HepG2 (cell line): ENCODE results near the gene MAGI1. TPM values are rescaled to one million over a fixed set of nuclear protein-coding genes. Genes with fewer than 3 reads are reported as not detected.

ENCODE experiments used
- ATAC-seq: fragments of 200-7000 bp; cut with Tn5 transposase; 3 replicates; pipeline ENCODE4 v1.9.1; 2020; ENCODE audit warnings: mild to moderate bottlenecking, moderate library complexity
- BruUV-seq: library from RNA; stranded (reverse); fragments of 400-500 nt; replicated peaks from 2 replicates; lab custom pipeline; 2021; lab: Mats Ljungman, UMichigan
- CTCF ChIA-PET: fragments of 300-600 bp; formaldehyde crosslinking; extraction: SDS; loops from one replicate; lab custom pipeline; 2021; ENCODE audit warnings: low total read pairs, inconsistent platforms, low intra/inter-chr PET ratio; lab: Yijun Ruan, JAX
- POLR2A ChIA-PET: fragments of 350-600 bp; sonication (Branson Sonifier 250); formaldehyde crosslinking; loops from one replicate; lab custom pipeline; 2020; ENCODE audit warnings: antibody characterized with exemption, inconsistent platforms; lab: Yijun Ruan, JAX
- DNase-seq: peaks from one replicate; pipeline ENCODE4 v3.0.0-alpha.2; 2015; ENCODE audit warnings: low spot score
- FAIRE-seq: peaks from 3 replicates; lab custom pipeline; 2011; peaks lifted over from hg19 to GRCh38; lab: Jason Lieb, UNC
- H2AFZ ChIP-seq: one replicate; pipeline ENCODE4 v1.6.1; 2011; ENCODE audit warnings: low read length, inconsistent platforms
- H3K27ac ChIP-seq: fragments of 300-600 bp; 3 replicates; pipeline ENCODE4 v1.8.0; 2011; ENCODE audit warnings: mixed run types, mild to moderate bottlenecking, mixed read lengths, low read length, inconsistent platforms; ENCODE audit not compliant: insufficient read depth; ENCODE audit errors: extremely low read length
- H3K27me3 ChIP-seq, 2 experiments: fragments of 200-600 bp in 1 of 2; 2 replicates in 1 of 2; 3 replicates in 1 of 2; pipeline versions ENCODE4 v1.6.0 to v1.8.0; 2011; ENCODE audit warnings: low read length in 2 of 2, mild to moderate bottlenecking in 2 of 2, moderate library complexity in 2 of 2, inconsistent platforms in 1 of 2; ENCODE audit not compliant: insufficient read depth in 2 of 2, control insufficient read depth in 1 of 2
- H3K36me3 ChIP-seq, 2 experiments: fragments of 200-600 bp in 1 of 2; replicated peaks in 1 of 2; 2 replicates in 1 of 2; 3 replicates in 1 of 2; pipeline versions ENCODE4 v1.5.1 to v1.8.0; 2011; ENCODE audit warnings: low read length in 2 of 2, inconsistent platforms in 1 of 2; ENCODE audit not compliant: insufficient read depth in 2 of 2, control insufficient read depth in 1 of 2
- H3K4me1 ChIP-seq: 2 replicates; pipeline ENCODE4 v1.5.1; 2012; ENCODE audit warnings: low read length, inconsistent platforms; ENCODE audit not compliant: insufficient read depth
- H3K4me2 ChIP-seq: 2 replicates; pipeline ENCODE4 v1.6.0; 2011; ENCODE audit warnings: low read depth, low read length, inconsistent platforms
- H3K4me3 ChIP-seq, 3 experiments: fragments of 200-600 bp in 1 of 3; sonication (generic), shearing (Covaris generic) in 1 of 3; replicated peaks in 1 of 3; 2 replicates each; pipeline ENCODE4 v1.5.1; 2011 to 2016; ENCODE audit warnings: low read length in 3 of 3, inconsistent platforms in 2 of 3, low read depth in 2 of 3, mild to moderate bottlenecking in 2 of 3, control low read depth in 1 of 3, mixed read lengths in 1 of 3; ENCODE audit not compliant: insufficient read depth in 1 of 3
- H3K79me2 ChIP-seq: one replicate; pipeline ENCODE4 v1.6.1; 2011; ENCODE audit warnings: low read length, inconsistent platforms; ENCODE audit not compliant: insufficient read depth
- H3K9ac ChIP-seq: 2 replicates; pipeline ENCODE4 v1.6.0; 2011; ENCODE audit warnings: mild to moderate bottlenecking, low read depth, low read length, inconsistent platforms; ENCODE audit not compliant: insufficient read depth
- H3K9me3 ChIP-seq: 2 replicates; pipeline ENCODE4 v1.5.1; 2012; ENCODE audit warnings: mild to moderate bottlenecking, low read length
- H4K20me1 ChIP-seq: 2 replicates; pipeline ENCODE4 v1.6.0; 2011; ENCODE audit warnings: inconsistent platforms, mild to moderate bottlenecking, low read length, moderate library complexity; ENCODE audit not compliant: insufficient read depth
- AHR ChIP-seq: IDR thresholded peaks from 2 replicates; pipeline ENCODE4 v1.6.1; 2018; ENCODE audit warnings: missing genetic modification reagents, missing compliant biosample characterization
- ARNT ChIP-seq: fragments of 450-650 bp; IDR thresholded peaks from 2 replicates; pipeline ENCODE4 v1.6.1; 2017
- CERS6 ChIP-seq: sonication (generic); formaldehyde crosslinking; IDR thresholded peaks from 2 replicates; pipeline ENCODE4 v1.5.0; 2020; ENCODE audit warnings: missing genetic modification reagents
- CREM ChIP-seq, 2 experiments: sonication (generic) in 1 of 2; formaldehyde crosslinking in 1 of 2; IDR thresholded peaks; 2 replicates each; pipeline versions ENCODE4 v1.4.0 to v1.6.1; 2016 to 2020; ENCODE audit warnings: antibody characterized with exemption in 1 of 2, mild to moderate bottlenecking in 1 of 2, missing genetic modification reagents in 1 of 2
- HHEX ChIP-seq: IDR thresholded peaks from 2 replicates; pipeline ENCODE4 v1.6.1; 2016; ENCODE audit warnings: control low read depth
- HMGXB4 ChIP-seq, 2 experiments: sonication (generic) in 1 of 2; formaldehyde crosslinking in 1 of 2; IDR thresholded peaks; 2 replicates each; pipeline versions ENCODE4 v1.4.0 to v1.6.1; 2018 to 2020; ENCODE audit warnings: missing genetic modification reagents in 2 of 2, borderline replicate concordance in 1 of 2, low read depth in 1 of 2, mild to moderate bottlenecking in 1 of 2, missing biosample characterization in 1 of 2
- PHF8 ChIP-seq: sonication (generic); formaldehyde crosslinking; IDR thresholded peaks from 2 replicates; pipeline ENCODE4 v1.5.0; 2020; ENCODE audit warnings: missing genetic modification reagents
- PRMT3 ChIP-seq: sonication (generic); formaldehyde crosslinking; IDR thresholded peaks from 2 replicates; pipeline ENCODE4 v1.8.1; 2022; ENCODE audit warnings: low read depth, mild to moderate bottlenecking, moderate library complexity, missing genetic modification reagents, borderline replicate concordance
- REL ChIP-seq: sonication (generic); formaldehyde crosslinking; conservative IDR thresholded peaks from 2 replicates; pipeline ENCODE4 v1.8.0; 2022; ENCODE audit warnings: mild to moderate bottlenecking, missing genetic modification reagents, moderate library complexity
- SCMH1 ChIP-seq: sonication (generic); formaldehyde crosslinking; IDR thresholded peaks from 2 replicates; pipeline ENCODE4 v1.9.0; 2021; ENCODE audit warnings: missing genetic modification reagents, mild to moderate bottlenecking, borderline replicate concordance
- SETDB1 ChIP-seq: sonication (generic); formaldehyde crosslinking; IDR thresholded peaks from 2 replicates; pipeline ENCODE4 v1.5.1; 2020; ENCODE audit warnings: missing genetic modification reagents, mild to moderate bottlenecking, borderline replicate concordance
- ZBTB25 ChIP-seq: IDR thresholded peaks from 2 replicates; pipeline ENCODE4 v1.6.1; 2018; ENCODE audit warnings: missing genetic modification reagents
- ZMYM3 ChIP-seq: sonication (generic); formaldehyde crosslinking; IDR thresholded peaks from 2 replicates; pipeline ENCODE4 v1.5.1; 2020; ENCODE audit warnings: mild to moderate bottlenecking, missing genetic modification reagents
- ZNF414 ChIP-seq: sonication (generic); formaldehyde crosslinking; IDR thresholded peaks from 2 replicates; pipeline ENCODE4 v1.5.0; 2020; ENCODE audit warnings: missing genetic modification reagents
- ZNF530 ChIP-seq: sonication (generic); formaldehyde crosslinking; IDR thresholded peaks from 2 replicates; pipeline ENCODE4 v1.5.0; 2020; ENCODE audit warnings: low read depth, mild to moderate bottlenecking, missing genetic modification reagents
- WGBS: methylation state at CpG from one replicate; pipeline ENCODE4 v1.1.6; 2017; ENCODE audit warnings: low lambda C conversion rate; 5-methylcytosine and 5-hydroxymethylcytosine counted together
- in situ Hi-C: cut with HindIII; loops from 2 replicates; pipeline ENCODE4 v1.10.0; 2017; ENCODE audit warnings: low pct_unique_long_range_greater_than_20kb; ENCODE audit not compliant: extremely low pct_ligation_motif_present
- intact Hi-C: fragments of 100-400 bp; cut with micrococcal nuclease; formaldehyde crosslinking; loops from one replicate; pipeline ENCODE4 v1.10.0; 2022; ENCODE audit not compliant: unreplicated experiment
- polyA plus RNA-seq, 8 experiments: library from polyadenylated mRNA; depleted of rRNA in 3 of 8; stranded (reverse) in 7 of 8; unstranded in 1 of 8; fragments of >200 nt; fragmentation: Illumina TruSeq in 4 of 8; extraction: Trizol in 4 of 8; gene quantifications; 2 replicates each; pipeline versions ENCODE4 v1.2.1 to v1.2.3, GENCODE V29; 2011 to 2016; ENCODE audit warnings: low read depth in 4 of 8, missing spikeins in 1 of 8, mixed read lengths in 1 of 8; ENCODE audit not compliant: insufficient read depth in 1 of 8
- total RNA-seq, 5 experiments: library from RNA; depleted of rRNA; stranded (reverse); fragments of >200 nt; fragmentation: Illumina TruSeq; extraction: Trizol; gene quantifications; 2 replicates each; pipeline ENCODE4 v1.2.3, GENCODE V29; 2016; ENCODE audit warnings: low read depth in 1 of 5

The MAGI1 gene
- total and polyA plus RNA-seq, 2 of the 13 experiments (the other 11 are each of a cell fraction or from before 2014, with no cell fraction given) = 22.2 to 26.0 TPM

GRCh38 chr3:65955792-65956477, 82.8 kb downstream of the MAGI1 start (continued):
- TF ChIP-seq CREM (IDR thresholded peaks at IDR 0.05) (peak; percentile 62), CREM (CRISPR knock-in tag; IDR thresholded peaks at IDR 0.05) (no peak)
- TF ChIP-seq, all 625 proteins: peak for 90

GRCh38 chr3:65953881-65954733, 84.6 kb downstream of the MAGI1 start:
- Histone ChIP-seq H4K20me1 (no peaks in the 10 kb centered on the region), H3K27ac (peak overlapping the region; percentile 78), H3K36me3 (no peaks in the 10 kb centered on the region), H3K27me3 (no peaks in the 10 kb centered on the region), H3K9ac (peak overlapping the region; percentile 71), H3K79me2 (peaks cover 77% of the 10 kb centered on the region), H2AFZ (no peak overlapping the region), H3K4me3 (peak overlapping the region; percentile 21 to 59 (median 45); a peak in 5 of 6 replicates), H3K4me1 (peaks cover 99% of the 10 kb centered on the region), H3K9me3 (no peaks in the 10 kb centered on the region), H3K4me2 (peak overlapping the region; percentile 84)
- TSS peak; percentile 43 for BruUV-seq
- DNase-seq (peak; percentile 89), ATAC-seq (peak; percentile 83), FAIRE-seq (peak; percentile 78)
- in situ Hi-C loops = no loop called here
- CTCF ChIA-PET = no interaction called here
- intact Hi-C loops = loop anchor here (2.0 to 5.0 kb wide), 3 partner anchors 42 to 87 kb away; partner anchors contain the start of gene MAGI1
- WGBS = 2% methylated on average over 16 of the region's 16 CpGs
- POLR2A ChIA-PET = interaction anchor here (1.0 to 2.1 kb wide), 5 partner anchors 8 to 84 kb away, joined by 3 to 7 read pairs (median 3); partner anchors contain the start of gene MAGI1
- TF ChIP-seq HMGXB4 (CRISPR knock-in tag; IDR thresholded peaks at IDR 0.05; ENCODE audit: borderline replicate concordance in 1 of 2, low read depth in 1 of 2) (0 out of 4 replicates have a peak, but pooled peaks of 1 of the 2 experiments have one; percentile 30), PHF8 (CRISPR knock-in tag) (no peak), ZNF414 (0 out of 2 replicates have a peak, but pooled peaks have one; percentile 60), SCMH1 (CRISPR knock-in tag) (no peak), HHEX (CRISPR knock-in tag) (no peak), ZBTB25 (no peak), ZNF530 (no peak), CERS6 (CRISPR knock-in tag) (no peak), ARNT (no peak), AHR (CRISPR knock-in tag) (no peak), ZMYM3 (CRISPR knock-in tag) (no peak), SETDB1 (no peak), PRMT3 (no peak), REL (CRISPR knock-in tag) (no peak)
